ENCODE results near the gene LRRC59. TPM values are rescaled to one million over a fixed set of nuclear protein-coding genes. Genes with fewer than 3 reads are reported as not detected.
A peak's percentile ranks its signal among the peaks of the same experiment; 100 is the strongest.

LRRC59 gene
- total and polyA plus RNA-seq, 2 of the 13 experiments (the other 11 are each of a cell fraction or from before 2014, with no cell fraction given) = 87.3 to 222 TPM

DNA sequence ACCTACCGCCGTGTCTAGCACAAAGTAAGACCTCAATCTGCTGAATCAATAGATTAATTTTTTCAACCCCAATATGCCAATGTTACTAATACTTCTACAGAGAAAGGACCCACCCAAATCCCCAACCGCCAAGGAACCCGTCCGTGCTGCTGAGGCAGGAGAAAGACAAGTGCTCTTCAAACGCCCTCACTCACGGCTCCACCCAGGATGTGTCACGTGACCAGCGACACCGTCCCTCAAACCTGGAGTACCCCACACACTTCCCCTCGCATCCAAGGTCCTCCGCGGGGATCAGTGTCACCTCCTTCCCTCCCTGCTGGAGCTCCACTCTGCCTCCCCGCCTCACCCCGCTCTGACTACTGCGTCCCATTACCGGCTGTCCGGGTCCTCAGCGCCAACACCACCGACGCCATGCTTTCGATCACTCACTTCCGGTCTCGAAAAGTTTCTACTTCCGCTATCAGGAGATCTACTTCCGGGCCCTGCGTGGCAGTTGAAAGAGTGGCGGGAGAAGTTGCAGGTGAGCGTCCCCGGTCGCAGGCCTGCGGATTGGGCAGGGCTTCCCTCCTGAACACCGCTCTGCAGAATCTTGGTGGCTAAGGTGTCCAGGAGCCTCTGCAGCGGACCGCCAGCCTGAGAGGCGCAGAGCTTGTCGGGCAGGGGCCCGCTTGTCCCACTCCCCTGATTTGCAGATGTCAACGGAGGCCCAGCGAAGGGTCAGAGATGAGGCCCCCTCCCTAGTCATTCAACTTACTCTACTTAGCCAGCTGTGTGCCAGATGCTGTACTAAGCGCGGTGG lies 24.4 kb downstream of the LRRC59 start, which contains the start of the genes EME1 and MRPL27 (continued):
- TF ChIP-seq, protein P1, sequence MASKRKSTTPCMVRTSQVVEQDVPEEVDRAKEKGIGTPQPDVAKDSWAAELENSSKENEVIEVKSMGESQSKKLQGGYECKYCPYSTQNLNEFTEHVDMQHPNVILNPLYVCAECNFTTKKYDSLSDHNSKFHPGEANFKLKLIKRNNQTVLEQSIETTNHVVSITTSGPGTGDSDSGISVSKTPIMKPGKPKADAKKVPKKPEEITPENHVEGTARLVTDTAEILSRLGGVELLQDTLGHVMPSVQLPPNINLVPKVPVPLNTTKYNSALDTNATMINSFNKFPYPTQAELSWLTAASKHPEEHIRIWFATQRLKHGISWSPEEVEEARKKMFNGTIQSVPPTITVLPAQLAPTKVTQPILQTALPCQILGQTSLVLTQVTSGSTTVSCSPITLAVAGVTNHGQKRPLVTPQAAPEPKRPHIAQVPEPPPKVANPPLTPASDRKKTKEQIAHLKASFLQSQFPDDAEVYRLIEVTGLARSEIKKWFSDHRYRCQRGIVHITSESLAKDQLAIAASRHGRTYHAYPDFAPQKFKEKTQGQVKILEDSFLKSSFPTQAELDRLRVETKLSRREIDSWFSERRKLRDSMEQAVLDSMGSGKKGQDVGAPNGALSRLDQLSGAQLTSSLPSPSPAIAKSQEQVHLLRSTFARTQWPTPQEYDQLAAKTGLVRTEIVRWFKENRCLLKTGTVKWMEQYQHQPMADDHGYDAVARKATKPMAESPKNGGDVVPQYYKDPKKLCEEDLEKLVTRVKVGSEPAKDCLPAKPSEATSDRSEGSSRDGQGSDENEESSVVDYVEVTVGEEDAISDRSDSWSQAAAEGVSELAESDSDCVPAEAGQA (IDR thresholded peaks at IDR 0.05; ENCODE audit: low read depth) = peak; percentile 91
- TF ChIP-seq, protein P1 (CRISPR knock-in tag; IDR thresholded peaks at IDR 0.05; ENCODE audit: borderline replicate concordance) = peak; percentile 27; the same call in 1 of the 2 replicates
- TF ChIP-seq FOXA1 (IDR thresholded peaks at IDR 0.05) = no peak
- no peak; the same call in 1 of the 2 replicates for TF ChIP-seq FOXA1 (CRISPR knock-in tag; IDR thresholded peaks at IDR 0.05)
- no peak; the same call in 1 of the 2 replicates for TF ChIP-seq ETV6 (CRISPR knock-in tag; conservative IDR thresholded peaks at IDR 0.05)
- TF ChIP-seq ZSCAN9 (CRISPR knock-in tag; IDR thresholded peaks at IDR 0.05; ENCODE audit: borderline replicate concordance) = peak; percentile 59; the same call in 1 of the 2 replicates
- no peak for TF ChIP-seq GLI4 (CRISPR knock-in tag; IDR thresholded peaks at IDR 0.05; ENCODE audit: borderline replicate concordance)
- no peak for TF ChIP-seq PLRG1 (conservative IDR thresholded peaks at IDR 0.05)
- TF ChIP-seq ZFP36L1 (CRISPR knock-in tag; IDR thresholded peaks at IDR 0.05) = peak; percentile 91
- TF ChIP-seq CHCHD3 (CRISPR knock-in tag; IDR thresholded peaks at IDR 0.05) = 0 out of 2 replicates have a peak, but pooled peaks have one; percentile 27
- TF ChIP-seq SMAD3 (CRISPR knock-in tag; IDR thresholded peaks at IDR 0.05) = peak; percentile 96
- peak; percentile 93; the same call in 1 of the 2 replicates for TF ChIP-seq ZBTB25 (CRISPR knock-in tag; IDR thresholded peaks at IDR 0.05)
- no peak for TF ChIP-seq TRIM24 (CRISPR knock-in tag; IDR thresholded peaks at IDR 0.05)
- TF ChIP-seq POLR2AphosphoS2 (IDR thresholded peaks at IDR 0.05; ENCODE audit: low read depth, low read length) = peak; percentile 94
- peak; percentile 91 for TF ChIP-seq IKZF4 (CRISPR knock-in tag; IDR thresholded peaks at IDR 0.05; ENCODE audit: borderline replicate concordance, low read depth, not compliant biosample characterization)
- TF ChIP-seq CC2D1A (CRISPR knock-in tag; IDR thresholded peaks at IDR 0.05) = peak; percentile 99
- TF ChIP-seq BRD4 (CRISPR knock-in tag; IDR thresholded peaks at IDR 0.05) = peak; percentile 96
- TF ChIP-seq ZNF556 (CRISPR knock-in tag; IDR thresholded peaks at IDR 0.05; ENCODE audit: borderline replicate concordance) = peak; percentile 94
- peak; percentile 74; the same call in 1 of the 2 replicates for TF ChIP-seq ZNF816 (CRISPR knock-in tag; IDR thresholded peaks at IDR 0.05; ENCODE audit: borderline replicate concordance)
- TF ChIP-seq RAD51 (IDR thresholded peaks at IDR 0.05; ENCODE audit: borderline replicate concordance) = peak; percentile 99
- no peak for TF ChIP-seq MBNL3 (CRISPR knock-in tag; conservative IDR thresholded peaks at IDR 0.05)
- 0 out of 2 replicates have a peak, but pooled peaks have one; percentile 27 for TF ChIP-seq ATF5 (CRISPR knock-in tag; IDR thresholded peaks at IDR 0.05; ENCODE audit: low read depth)
- TF ChIP-seq ZNF251 (CRISPR knock-in tag; IDR thresholded peaks at IDR 0.05) = peak; percentile 74; the same call in 1 of the 2 replicates

Data from HepG2 (cell line).